HG02571 (cell line): ENCODE data around the gene HPCAL4.

Source experiments
- ATAC-seq: cut with Tn5 transposase; IDR thresholded peaks from one replicate; pipeline ENCODE4 v1.9.1; 2021; ENCODE audit warnings: mild to moderate bottlenecking, moderate library complexity; ENCODE audit not compliant: unreplicated experiment

The HPCAL4 gene

DNA sequence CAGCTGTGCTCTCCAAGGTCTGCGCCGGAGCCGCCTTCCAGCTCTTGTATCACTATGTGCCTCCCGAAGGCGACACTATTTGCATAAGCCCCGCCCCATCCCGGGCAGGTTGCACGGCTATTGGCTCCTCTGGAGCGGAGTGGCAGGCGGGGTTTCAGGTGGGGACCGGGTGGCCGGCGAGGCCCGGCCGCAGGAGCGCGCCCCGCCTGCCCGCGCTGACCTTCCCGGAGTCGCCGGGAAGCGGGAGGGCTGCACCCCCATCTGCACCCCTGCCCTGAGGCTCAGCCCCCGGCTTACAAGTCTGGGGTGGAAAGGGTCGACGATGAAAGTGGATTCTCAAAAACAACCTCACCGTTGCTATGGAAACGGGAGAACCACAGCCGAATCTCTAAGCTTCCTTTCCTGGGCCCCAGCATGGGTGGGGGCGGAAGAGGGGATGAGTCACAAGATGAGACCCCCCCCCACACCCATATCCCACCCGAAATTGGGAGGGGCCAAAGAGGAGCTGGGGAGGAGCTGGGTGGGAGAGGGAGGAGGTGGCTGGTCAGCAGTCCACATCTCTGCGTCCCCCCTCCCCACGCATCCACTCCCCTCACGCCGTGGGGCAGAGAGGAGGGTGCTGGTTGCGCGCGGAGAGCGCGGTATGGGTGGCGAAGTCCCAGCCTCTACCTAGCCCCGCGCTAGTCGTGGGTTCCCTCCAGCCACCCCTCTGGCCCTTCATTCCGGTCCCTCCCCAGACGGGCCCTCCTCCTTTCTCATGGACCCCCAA lies at the start of gene HPCAL4:
TSS of gene HPCAL4 (minus strand) at position 51 of the 769 bp plus-strand sequence. CDS start 6,830 bp downstream, outside the sequence.
- peak; percentile 94 for ATAC-seq

- peak; percentile 88 for ATAC-seq
These were observed 47.6 kb upstream of the HPCAL4 start, which contains the start of gene PPIE for GRCh38 chr1:39738622-39739366. Gene PPIE, plus strand, starts transcription at chr1:39738882. Its CDS starts 19 bp downstream, at chr1:39738901.

DNA sequence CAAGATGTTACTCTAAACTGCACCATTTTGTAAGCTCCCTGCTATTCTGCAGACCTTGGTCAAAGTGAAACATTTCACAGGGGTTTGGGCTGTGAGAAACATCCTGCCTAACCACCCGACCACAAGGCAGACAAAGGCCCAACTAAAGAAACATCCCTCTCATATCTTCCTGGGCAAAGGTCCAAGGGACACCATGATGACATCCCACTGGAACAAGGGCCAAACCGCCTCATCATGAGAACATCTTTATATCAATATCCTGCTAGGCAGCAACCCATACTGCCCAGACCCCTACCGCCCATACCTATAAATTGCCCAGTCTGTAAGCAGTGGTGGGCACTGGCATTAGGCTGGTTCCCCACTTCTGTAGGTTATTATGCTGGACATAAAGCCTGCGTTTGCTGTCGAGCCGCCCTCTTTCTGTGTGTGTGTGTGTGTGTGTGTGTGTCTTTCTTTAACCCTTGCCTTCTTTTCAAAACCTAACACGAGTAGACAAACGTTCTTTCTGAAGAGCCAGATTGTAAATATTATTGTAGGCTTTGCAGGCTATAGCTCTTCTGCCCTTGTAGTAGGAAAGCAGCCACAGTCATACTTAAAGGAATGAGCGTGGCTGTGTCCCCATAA lies 46.4 kb upstream of the HPCAL4 start:
- ATAC-seq = no peak

DNA sequence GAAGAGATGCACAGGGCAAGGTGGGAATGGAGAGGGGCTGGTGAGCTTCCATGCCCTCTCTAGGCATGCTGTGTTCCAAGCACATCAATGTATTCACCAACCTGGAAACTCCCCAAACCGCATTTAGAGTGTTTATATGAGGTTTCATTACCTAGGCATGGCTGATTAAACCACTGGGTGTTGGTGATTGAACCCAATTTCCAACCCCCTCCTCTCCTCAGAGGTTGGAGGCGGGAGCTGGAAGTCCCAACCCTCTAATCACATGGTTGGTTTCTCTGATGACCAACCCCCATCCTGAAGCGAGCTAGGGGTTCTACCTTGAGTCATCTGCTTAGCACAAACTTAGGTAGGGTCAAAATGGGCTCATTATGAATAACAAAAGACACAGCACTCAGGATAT lies 44.5 kb upstream of the HPCAL4 start:
- ATAC-seq = no peak

DNA sequence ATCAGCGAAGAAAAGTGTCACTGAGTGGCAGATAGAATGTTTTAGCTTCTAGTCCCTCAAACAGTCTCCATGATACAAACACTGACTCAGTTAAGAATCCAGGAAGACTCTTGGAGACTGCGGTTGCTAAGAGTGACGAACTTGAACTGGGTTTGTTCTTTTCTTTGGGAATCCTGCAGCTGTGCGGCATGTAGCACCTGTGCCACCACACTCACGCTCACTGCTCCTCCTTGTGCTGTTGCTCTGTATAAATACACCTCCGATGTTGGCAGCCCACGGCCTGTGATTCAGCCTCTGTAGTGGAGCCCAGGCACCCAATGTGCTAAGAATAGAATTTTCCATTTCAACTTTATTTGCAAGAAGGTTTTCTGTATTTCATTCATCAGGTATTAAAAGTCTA lies 41.9 kb upstream of the HPCAL4 start:
- ATAC-seq = no peak

DNA sequence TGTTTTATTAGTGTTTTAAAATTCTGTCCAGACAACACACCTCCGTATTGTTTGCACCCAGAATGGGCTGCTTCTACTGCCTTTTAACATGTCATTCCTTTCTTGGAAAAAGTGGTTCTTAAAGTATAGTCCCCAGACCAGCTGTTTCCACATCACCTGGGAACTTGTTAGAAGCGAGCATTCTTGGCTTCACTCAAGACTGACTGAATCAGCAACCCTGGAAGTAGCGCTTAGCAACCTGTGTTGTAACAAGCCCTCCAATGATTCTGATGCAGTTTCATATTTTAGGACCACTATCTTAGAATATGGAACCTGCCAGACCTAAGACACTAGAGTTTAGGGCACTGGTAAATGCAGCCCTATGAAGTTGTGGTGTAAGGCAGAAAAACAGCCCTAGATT lies 41.5 kb upstream of the HPCAL4 start:
- ATAC-seq = no peak

DNA sequence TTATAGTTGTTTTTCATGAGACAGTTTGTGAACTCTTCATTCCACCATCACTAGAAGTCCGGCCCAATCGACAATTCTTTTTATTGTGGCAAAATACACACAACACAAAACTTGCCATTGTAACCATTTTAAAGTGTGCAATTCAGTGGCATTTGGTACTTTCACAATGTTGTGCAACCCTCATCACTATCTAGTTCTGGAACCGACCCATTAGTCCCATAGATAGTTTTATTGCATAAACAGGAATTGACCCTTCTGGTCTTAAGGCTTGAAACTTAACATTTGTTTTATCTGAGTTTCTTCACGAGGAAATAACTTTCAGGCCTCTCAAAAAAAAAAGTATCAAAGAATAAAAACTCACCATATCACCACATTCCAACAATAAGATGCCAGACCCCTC lies 38.6 kb upstream of the HPCAL4 start:
- ATAC-seq = no peak

GRCh38 chr1:39729030-39729429 lies 37.8 kb upstream of the HPCAL4 start:
- ATAC-seq = no peak

GRCh38 chr1:39727932-39728317 lies 36.7 kb upstream of the HPCAL4 start:
- ATAC-seq = no peak

DNA sequence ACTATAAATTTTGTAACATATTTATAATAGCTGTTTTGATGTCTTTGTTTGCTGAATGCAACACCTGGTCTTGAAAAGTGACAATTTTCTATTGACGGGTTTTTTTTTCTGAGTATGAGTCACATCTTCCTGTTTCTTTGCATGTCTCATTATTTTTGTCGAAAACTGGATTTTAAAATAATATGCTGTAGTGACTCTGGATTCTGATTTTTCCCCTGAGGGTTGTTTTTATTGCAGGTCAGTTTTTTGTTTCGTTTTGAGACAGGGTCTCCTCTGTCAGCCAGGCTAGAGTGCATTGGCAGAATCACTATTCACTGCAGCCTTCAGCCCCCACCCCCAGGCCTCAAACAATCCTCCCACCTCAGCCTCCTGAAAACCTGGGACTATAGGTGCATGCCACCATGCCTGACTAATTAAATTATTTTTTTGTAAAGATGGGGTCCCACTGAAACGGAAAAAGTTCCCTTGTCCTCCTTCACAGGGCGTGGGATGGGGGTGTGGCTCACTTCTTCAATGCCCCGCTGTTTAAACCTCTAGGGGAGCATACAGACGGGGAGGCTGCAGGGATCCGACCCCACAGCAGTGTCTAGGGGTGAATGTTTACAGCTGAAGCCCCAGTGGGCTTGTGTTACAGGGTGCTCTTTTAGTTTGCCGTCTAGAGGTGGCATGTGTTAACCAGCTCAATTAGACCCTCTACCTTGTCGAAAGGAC lies 36.1 kb upstream of the HPCAL4 start:
- no peak for ATAC-seq

DNA sequence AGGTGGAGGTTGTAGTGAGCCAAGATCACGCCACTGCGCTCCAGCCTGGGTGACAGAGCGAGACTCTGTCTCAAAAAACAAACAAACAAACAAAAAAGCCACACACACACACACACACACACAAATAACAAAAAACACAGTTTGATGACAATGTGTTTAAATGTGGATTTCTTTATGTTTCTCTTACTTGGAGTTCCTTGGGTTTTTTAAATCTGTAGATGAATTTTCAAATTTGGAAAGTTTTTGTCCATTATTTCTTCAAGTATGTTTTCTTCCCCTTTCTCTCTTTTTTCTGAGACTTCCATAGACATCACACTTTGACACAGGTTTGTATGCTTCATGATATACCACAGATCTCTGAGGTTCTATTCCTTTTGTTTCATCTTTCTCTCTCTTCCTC lies 35.4 kb upstream of the HPCAL4 start:
- no peak for ATAC-seq

- ATAC-seq = no peak
These were observed 31.3 kb upstream of the HPCAL4 start for GRCh38 chr1:39722495-39722894.

DNA sequence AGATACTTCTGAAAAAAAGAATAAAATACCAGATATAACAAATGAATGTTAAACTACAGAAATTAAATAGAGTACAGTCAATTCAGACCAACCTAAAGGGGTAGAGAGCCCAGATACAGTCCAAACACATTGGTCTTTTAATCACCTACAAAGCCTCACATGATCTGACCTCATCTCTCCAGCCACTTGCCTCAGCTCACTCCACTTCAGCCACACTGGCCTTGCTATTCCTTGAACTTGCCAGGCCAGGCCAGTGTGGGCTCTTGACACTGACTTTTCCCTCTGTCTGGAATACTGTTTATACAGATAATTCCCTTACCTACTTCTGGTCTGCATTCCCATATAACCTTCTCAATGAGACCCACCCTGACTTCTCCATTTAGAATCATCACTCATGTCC lies 30.4 kb upstream of the HPCAL4 start:
- ATAC-seq = no peak

DNA sequence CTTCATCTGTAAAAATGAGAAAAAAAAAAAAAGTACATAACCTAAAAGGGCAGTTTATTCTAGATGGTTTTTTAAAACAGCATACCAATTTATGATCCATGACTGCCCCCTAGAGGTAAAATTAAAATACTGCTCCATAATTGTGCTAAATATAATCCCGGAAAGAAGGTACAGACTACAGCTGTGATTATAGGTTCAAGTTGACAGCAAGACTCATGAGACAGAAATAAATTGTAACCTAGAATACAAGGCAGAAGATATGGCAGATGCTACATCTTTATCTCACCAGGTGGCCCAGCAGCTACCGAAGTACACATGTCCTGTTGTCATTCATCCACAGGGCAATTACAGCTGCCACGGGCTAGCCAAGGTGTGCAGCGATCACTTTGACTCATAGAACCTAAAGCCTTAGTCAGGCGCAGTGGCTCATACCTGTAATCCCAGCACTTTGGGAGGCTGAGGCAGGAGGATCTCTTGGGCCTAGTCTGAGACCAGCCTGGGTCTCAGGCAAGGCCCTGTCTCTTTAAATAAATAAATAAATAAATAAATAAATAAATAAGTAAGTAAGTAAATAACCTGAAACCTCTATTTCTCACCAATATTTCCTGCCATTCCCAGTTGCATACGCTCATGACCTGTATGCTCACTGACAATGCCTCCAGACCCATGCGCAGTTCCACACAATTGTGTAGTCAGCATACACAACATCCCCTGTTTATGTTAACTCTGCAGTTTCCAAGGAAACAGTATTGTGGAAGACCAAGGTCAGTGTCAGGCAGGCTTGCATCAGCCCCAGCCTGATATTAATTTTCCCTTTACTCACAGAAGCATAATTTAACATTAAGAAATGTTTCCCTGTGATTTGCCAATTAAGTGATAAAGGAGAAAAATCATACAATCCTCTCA lies 29.1 kb upstream of the HPCAL4 start:
- no peak for ATAC-seq

DNA sequence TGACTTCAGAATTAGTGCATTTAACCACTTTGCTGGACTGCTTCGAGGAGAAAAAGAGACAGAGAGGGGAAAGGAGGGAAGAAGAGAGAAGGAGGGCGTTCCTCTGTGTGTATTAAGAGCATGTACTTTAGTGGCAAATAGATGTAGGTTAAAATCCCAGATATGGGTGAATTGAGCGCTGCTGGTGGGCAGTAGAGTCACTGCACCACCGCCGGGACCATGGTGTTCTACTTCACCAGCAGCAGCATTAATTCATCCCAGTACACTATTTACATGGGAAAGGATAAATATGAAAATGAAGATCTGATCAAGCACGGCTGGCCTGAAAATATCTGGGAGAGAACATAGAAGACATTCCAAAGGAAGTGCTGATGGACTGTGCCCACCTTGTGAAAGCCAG lies 26.6 kb upstream of the HPCAL4 start:
- no peak for ATAC-seq

GRCh38 chr1:39713557-39713956 lies 22.3 kb upstream of the HPCAL4 start:
- no peak for ATAC-seq

- ATAC-seq = no peak
These were observed 20.7 kb upstream of the HPCAL4 start for GRCh38 chr1:39711966-39712340.

DNA sequence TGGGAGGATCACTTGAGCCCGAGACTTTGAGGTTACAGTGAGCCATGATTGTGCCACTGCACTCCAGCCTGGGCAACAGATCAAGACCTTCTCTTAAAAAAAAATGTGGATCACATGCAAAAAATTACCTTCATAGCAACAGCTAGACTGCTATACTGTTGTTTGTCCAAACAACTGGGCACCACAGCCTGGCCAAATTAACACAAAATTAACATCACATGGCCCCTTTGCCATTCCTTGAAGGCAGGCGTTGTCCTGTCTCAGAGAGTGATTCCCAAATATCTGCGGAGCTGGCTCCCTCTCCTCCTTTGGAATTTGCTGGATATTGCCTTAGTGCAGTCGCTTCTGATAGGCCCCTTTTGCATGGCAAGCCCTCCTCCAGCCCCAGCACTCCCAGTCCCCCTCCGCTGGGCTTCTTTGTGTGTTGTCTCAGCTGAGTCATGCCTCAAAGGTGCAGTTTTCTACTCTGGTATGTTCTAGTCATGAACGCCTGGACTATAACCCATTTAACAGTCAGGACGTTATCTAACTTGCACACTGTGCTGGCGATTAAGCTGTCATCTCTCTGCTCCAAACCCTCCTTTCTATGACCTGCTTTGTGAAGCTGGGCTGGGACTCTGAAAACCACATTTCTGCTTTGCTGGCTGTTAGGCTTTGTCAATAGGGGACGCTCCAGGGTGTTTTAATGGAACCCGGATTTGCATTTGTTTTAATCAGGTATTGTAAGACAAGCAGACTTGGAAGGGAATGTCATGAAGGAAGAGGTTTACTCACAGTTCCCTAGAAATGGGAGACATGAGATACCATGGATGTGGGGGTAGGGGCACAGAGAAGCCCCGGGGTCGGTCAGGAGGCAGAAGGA lies 20.1 kb upstream of the HPCAL4 start:
- no peak for ATAC-seq

DNA sequence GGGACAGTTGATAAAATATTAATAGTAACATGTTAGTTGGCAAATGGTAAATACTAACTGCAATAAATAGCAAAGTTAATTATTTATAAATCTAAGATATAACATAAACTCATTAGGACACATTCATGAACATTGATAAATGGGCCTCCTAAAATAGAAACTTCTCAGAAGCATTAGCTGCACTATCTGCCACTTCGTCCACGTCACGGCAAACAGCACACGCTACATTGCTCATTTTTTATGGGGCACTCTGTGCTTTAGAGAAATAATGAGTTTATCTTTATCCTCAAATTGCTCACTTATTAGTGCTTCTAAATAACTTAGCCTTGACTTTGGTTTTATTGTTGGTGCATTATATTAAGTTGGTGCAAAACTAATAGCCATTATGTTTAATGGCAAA lies 16.3 kb upstream of the HPCAL4 start:
- ATAC-seq = no peak
